ENCODE results near the gene CPLANE2.
A peak's percentile ranks its signal among the peaks of the same experiment; 100 is the strongest.

Gene CPLANE2

GRCh38 chr1:16187748-16188401 is 49.1 kb downstream of the CPLANE2 start:
- DNase-seq: peak; percentile 46 to 72 (median 57)

- no peak for DNase-seq
Observed at GRCh38 chr1:16186655-16187235, 50.2 kb downstream of the CPLANE2 start.

- DNase-seq: no peak
Observed at GRCh38 chr1:16184557-16185303, 52.3 kb downstream of the CPLANE2 start.

GRCh38 chr1:16183765-16184556 is 53.0 kb downstream of the CPLANE2 start:
- no peak for DNase-seq

- DNase-seq: no peak
Observed at GRCh38 chr1:16183179-16183578, 53.8 kb downstream of the CPLANE2 start.

- no peak for DNase-seq
Observed at GRCh38 chr1:16181887-16182719, 54.9 kb downstream of the CPLANE2 start.

All from T-helper 1 cell (primary cell).